H9 (cell line): ENCODE results near the gene GPC1. TPM values are rescaled to one million over a fixed set of nuclear protein-coding genes. Genes with fewer than 3 reads are reported as not detected.

Source experiments
- DNase-seq: peaks from one replicate; pipeline ENCODE4 v3.0.0-alpha.2; 2017
- H2AFZ ChIP-seq: one replicate; pipeline ENCODE4 v1.6.1; 2013; ENCODE audit warnings: mild to moderate bottlenecking, low read length, control low read depth, moderate library complexity
- H2AK5ac ChIP-seq: 2 replicates; pipeline ENCODE4 v1.6.1; 2013; ENCODE audit warnings: low read length, control low read depth, mixed read lengths; ENCODE audit not compliant: insufficient read length
- H2BK120ac ChIP-seq: one replicate; pipeline ENCODE4 v1.6.1; 2013; ENCODE audit warnings: low read depth, mild to moderate bottlenecking, low read length, control low read depth, inconsistent platforms; ENCODE audit not compliant: poor library complexity, severe bottlenecking
- H2BK12ac ChIP-seq: 2 replicates; pipeline ENCODE4 v1.6.1; 2013; ENCODE audit warnings: low read length, control low read depth, mixed read lengths, low read depth; ENCODE audit not compliant: insufficient read length
- H2BK15ac ChIP-seq: 2 replicates; pipeline ENCODE4 v1.6.1; 2013; ENCODE audit warnings: low read depth, low read length, control low read depth
- H2BK20ac ChIP-seq: one replicate; pipeline ENCODE4 v1.6.1; 2013; ENCODE audit warnings: low read depth, mild to moderate bottlenecking, low read length, control low read depth, inconsistent platforms; ENCODE audit not compliant: poor library complexity, severe bottlenecking
- H2BK5ac ChIP-seq: 2 replicates; pipeline ENCODE4 v1.6.1; 2013; ENCODE audit warnings: low read length, control low read depth, mixed read lengths; ENCODE audit not compliant: insufficient read length
- H3K14ac ChIP-seq: 2 replicates; pipeline ENCODE4 v1.6.1; 2013; ENCODE audit warnings: low read length, control low read depth; ENCODE audit not compliant: insufficient read depth
- H3K18ac ChIP-seq: 2 replicates; pipeline ENCODE4 v1.6.1; 2013; ENCODE audit warnings: low read depth, mild to moderate bottlenecking, mixed read lengths, low read length, control low read depth; ENCODE audit not compliant: insufficient read length
- H3K23ac ChIP-seq: 2 replicates; pipeline ENCODE4 v1.6.1; 2013; ENCODE audit warnings: low read length, control low read depth, mixed read lengths, low read depth; ENCODE audit not compliant: insufficient read length
- H3K23me2 ChIP-seq: 2 replicates; pipeline ENCODE4 v1.6.1; 2013; ENCODE audit warnings: low read depth, mild to moderate bottlenecking, mixed read lengths, low read length, control low read depth; ENCODE audit not compliant: insufficient read length, poor library complexity, severe bottlenecking
- H3K27ac ChIP-seq: 2 replicates; pipeline ENCODE4 v1.5.1; 2013; ENCODE audit warnings: low read length, control low read depth, mixed read lengths, low read depth; ENCODE audit not compliant: insufficient read length
- H3K27me3 ChIP-seq: 2 replicates; pipeline ENCODE4 v1.6.1; 2013; ENCODE audit warnings: low read length, control low read depth, inconsistent platforms; ENCODE audit not compliant: insufficient read depth
- H3K4ac ChIP-seq: 2 replicates; pipeline ENCODE4 v1.6.1; 2013; ENCODE audit warnings: low read depth, mild to moderate bottlenecking, control low read depth, inconsistent platforms, low read length, moderate library complexity
- H3K4me1 ChIP-seq: 2 replicates; pipeline ENCODE4 v1.6.1; 2013; ENCODE audit warnings: low read length, control low read depth, inconsistent platforms; ENCODE audit not compliant: insufficient read depth
- H3K4me2 ChIP-seq: 2 replicates; pipeline ENCODE4 v1.6.1; 2013; ENCODE audit warnings: low read length, control low read depth, mixed read lengths; ENCODE audit not compliant: insufficient read length, insufficient read depth
- H3K56ac ChIP-seq: 2 replicates; pipeline ENCODE4 v1.6.1; 2013; ENCODE audit warnings: low read depth, mild to moderate bottlenecking, mixed read lengths, low read length, control low read depth; ENCODE audit not compliant: insufficient read length
- H3K79me1 ChIP-seq: 2 replicates; pipeline ENCODE4 v1.6.1; 2013; ENCODE audit warnings: low read depth, mild to moderate bottlenecking, moderate library complexity, low read length, control low read depth, inconsistent platforms; ENCODE audit not compliant: insufficient read depth, poor library complexity, severe bottlenecking
- H3K79me2 ChIP-seq: 2 replicates; pipeline ENCODE4 v1.6.1; 2013; ENCODE audit warnings: low read length, control low read depth, inconsistent platforms; ENCODE audit not compliant: insufficient read depth
- H3K9ac ChIP-seq: 2 replicates; pipeline ENCODE4 v1.6.1; 2013; ENCODE audit warnings: low read length, control low read depth, mixed read lengths; ENCODE audit not compliant: insufficient read length; ENCODE audit errors: extremely low read depth
- H3K9me3 ChIP-seq: one replicate; pipeline ENCODE4 v1.6.1; 2013; ENCODE audit warnings: low read depth, low read length, inconsistent platforms; ENCODE audit not compliant: control insufficient read depth
- H3T11ph ChIP-seq: one replicate; pipeline ENCODE4 v1.6.1; 2013; ENCODE audit warnings: mild to moderate bottlenecking, low read length, control low read depth, inconsistent platforms
- H4K20me1 ChIP-seq: one replicate; pipeline ENCODE4 v1.6.1; 2013; ENCODE audit not compliant: control insufficient read depth, insufficient read length, insufficient read depth
- H4K5ac ChIP-seq: 2 replicates; pipeline ENCODE4 v1.6.1; 2013; ENCODE audit warnings: low read depth, mild to moderate bottlenecking, mixed read lengths, low read length, control low read depth; ENCODE audit not compliant: insufficient read length
- H4K8ac ChIP-seq: replicated peaks from 2 replicates; pipeline ENCODE4 v1.6.1; 2013; ENCODE audit warnings: low read length, control low read depth, mixed read lengths, low read depth; ENCODE audit not compliant: insufficient read length
- H4K91ac ChIP-seq: 2 replicates; pipeline ENCODE4 v1.6.1; 2013; ENCODE audit warnings: low read depth, mild to moderate bottlenecking, moderate library complexity, mixed read lengths, low read length, control low read depth; ENCODE audit not compliant: insufficient read length
- H3K27ac Mint-ChIP-seq, 3 experiments: 2 replicates in 2 of 3; 3 replicates in 1 of 3; pipeline ENCODE4 v1.8.0; 2020 to 2021; ENCODE audit warnings: mixed read lengths in 3 of 3, mild to moderate bottlenecking in 1 of 3, moderate library complexity in 1 of 3
- H3K27me3 Mint-ChIP-seq: 2 replicates; pipeline ENCODE4 v1.8.0; 2021; ENCODE audit warnings: low read depth, mild to moderate bottlenecking, moderate library complexity, mixed read lengths
- H3K36me3 Mint-ChIP-seq, 3 experiments: 2 replicates in 2 of 3; 3 replicates in 1 of 3; pipeline ENCODE4 v1.8.0; 2020 to 2021; ENCODE audit warnings: low read depth in 3 of 3, mixed read lengths in 3 of 3; ENCODE audit not compliant: insufficient read depth in 1 of 3
- H3K4me1 Mint-ChIP-seq, 2 experiments: 2 replicates each; pipeline ENCODE4 v1.8.0; 2020; ENCODE audit warnings: mixed read lengths in 2 of 2
- H3K4me3 Mint-ChIP-seq, 2 experiments: 2 replicates in 1 of 2; 3 replicates in 1 of 2; pipeline ENCODE4 v1.8.0; 2020 to 2021; ENCODE audit warnings: mild to moderate bottlenecking in 2 of 2, mixed read lengths in 2 of 2, moderate library complexity in 1 of 2
- H3K9me3 Mint-ChIP-seq, 2 experiments: 2 replicates in 1 of 2; 3 replicates in 1 of 2; pipeline ENCODE4 v1.8.0; 2020; ENCODE audit warnings: mild to moderate bottlenecking in 2 of 2, mixed read lengths in 2 of 2, moderate library complexity in 1 of 2
- WGBS: extraction: QIAGEN DNeasy Blood & Tissue Kit; methylation state at CpG from one replicate; pipeline ENCODE4 v1.1.7; 2013; ENCODE audit warnings: missing lambda C conversion rate, low lambda C conversion rate, mixed read lengths; ENCODE audit not compliant: insufficient read length; ENCODE audit errors: extremely low coverage; 5-methylcytosine and 5-hydroxymethylcytosine counted together
- total RNA-seq: library from RNA; stranded (reverse); gene quantifications from 2 replicates; pipeline ENCODE4 v1.2.1, GENCODE V29; 2021
- TF ChIP-seq, protein P1 (sequence below): fragments of 200-600 bp; sonication (generic); conservative IDR thresholded peaks from 3 replicates; pipeline ENCODE4 v1.8.0; 2021; ENCODE audit warnings: antibody characterized with exemption, mild to moderate bottlenecking

GPC1 gene
- total RNA-seq, 1 experiment from 2014 or later, result 39.4 TPM

DNA sequence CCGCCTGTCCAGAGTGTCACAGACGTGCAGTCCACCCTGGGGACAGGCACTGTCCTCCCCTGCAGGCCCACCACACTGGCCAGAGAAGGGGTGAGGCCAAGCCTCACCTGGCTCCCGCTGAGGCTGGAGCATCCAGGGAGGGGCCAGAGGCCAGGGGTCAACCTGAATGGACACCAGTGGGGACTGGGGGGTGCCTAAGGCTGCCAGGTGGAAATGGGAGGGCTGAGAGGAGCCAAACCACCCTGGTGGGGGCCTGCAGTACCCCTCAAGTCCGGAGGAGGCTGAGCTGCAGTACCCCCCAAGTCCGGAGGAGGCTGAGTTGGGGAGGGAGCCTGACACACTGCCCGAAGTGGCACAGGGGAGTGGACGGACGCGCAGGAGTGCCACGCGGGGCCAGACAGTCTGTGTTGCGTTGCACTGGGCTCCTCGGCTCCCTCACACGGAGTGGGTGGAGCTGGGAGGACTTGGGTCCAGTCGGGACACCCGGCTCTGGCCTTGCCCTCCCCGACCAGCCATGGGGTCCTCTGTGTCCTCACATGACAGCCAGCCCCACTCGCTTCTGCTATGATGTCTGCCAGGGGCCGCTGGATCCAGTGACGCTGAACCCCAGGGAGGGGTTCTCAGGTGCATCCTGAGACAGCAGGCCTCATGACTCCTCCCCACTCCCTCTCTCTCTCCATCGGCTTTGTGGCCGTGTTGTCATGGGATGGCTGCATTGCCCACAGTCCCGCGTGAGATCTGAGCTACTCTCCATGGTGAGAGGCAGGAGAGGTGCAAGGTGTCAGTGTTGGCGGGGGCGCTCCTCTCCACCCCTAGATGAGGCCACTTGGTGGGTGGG is 22.3 kb upstream of the GPC1 start:
- Histone ChIP-seq H4K20me1 (no peaks in the 10 kb centered on the region), H3K79me1 (no peaks in the 10 kb centered on the region), H2BK5ac (no peak overlapping the region), H3K23ac (no peak overlapping the region), H4K91ac (no peak overlapping the region), H3K4me2 (no peak overlapping the region), H4K5ac (no peak overlapping the region), H2BK15ac (no peak overlapping the region), H2BK12ac (no peak overlapping the region), H3K27ac (no peak overlapping the region), H2AFZ (no peak overlapping the region), H3K27me3 (no peaks in the 10 kb centered on the region), H2BK120ac (no peak overlapping the region), H2BK20ac (no peak overlapping the region), H4K8ac (no peak overlapping the region), H3K4me1 (no peaks in the 10 kb centered on the region), H3K23me2 (no peaks in the 10 kb centered on the region), H3K9ac (no peak overlapping the region), H3K4ac (no peak overlapping the region), H3K56ac (no peak overlapping the region), H2AK5ac (no peak overlapping the region), H3K9me3 (no peaks in the 10 kb centered on the region), H3K18ac (no peak overlapping the region), H3K14ac (no peak overlapping the region), H3T11ph (no peak overlapping the region), H3K79me2 (no peaks in the 10 kb centered on the region)
- peak; percentile 20 for DNase-seq
- whole genome bisulfite sequencing, result no CpG with 5 or more reads among the region's 26 CpGs
- Mint-ChIP-seq H3K27me3 (peaks cover 2% of the 10 kb centered on the region; the same call in 1 of the 2 replicates), H3K9me3 (peaks cover 2 to 6% of the 10 kb centered on the region in 2 experiments; a peak in 4 of 5 replicates), H3K4me3 (no peak overlapping the region), H3K27ac (no peak overlapping the region), H3K4me1 (peaks cover 0 to 2% of the 10 kb centered on the region in 2 experiments; a peak in 1 of 4 replicates), H3K36me3 (no peaks in the 10 kb centered on the region; a peak in 1 of 7 replicates)
- TF ChIP-seq, protein P1, sequence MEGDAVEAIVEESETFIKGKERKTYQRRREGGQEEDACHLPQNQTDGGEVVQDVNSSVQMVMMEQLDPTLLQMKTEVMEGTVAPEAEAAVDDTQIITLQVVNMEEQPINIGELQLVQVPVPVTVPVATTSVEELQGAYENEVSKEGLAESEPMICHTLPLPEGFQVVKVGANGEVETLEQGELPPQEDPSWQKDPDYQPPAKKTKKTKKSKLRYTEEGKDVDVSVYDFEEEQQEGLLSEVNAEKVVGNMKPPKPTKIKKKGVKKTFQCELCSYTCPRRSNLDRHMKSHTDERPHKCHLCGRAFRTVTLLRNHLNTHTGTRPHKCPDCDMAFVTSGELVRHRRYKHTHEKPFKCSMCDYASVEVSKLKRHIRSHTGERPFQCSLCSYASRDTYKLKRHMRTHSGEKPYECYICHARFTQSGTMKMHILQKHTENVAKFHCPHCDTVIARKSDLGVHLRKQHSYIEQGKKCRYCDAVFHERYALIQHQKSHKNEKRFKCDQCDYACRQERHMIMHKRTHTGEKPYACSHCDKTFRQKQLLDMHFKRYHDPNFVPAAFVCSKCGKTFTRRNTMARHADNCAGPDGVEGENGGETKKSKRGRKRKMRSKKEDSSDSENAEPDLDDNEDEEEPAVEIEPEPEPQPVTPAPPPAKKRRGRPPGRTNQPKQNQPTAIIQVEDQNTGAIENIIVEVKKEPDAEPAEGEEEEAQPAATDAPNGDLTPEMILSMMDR, result no peak
